SK-N-SH treated with all-trans-retinoic acid at 6 μM for 48 hours (cell line): ENCODE measurements around the gene CNNM2.

Experiments
- ATAC-seq: fragments of 200-7000 bp; cut with Tn5 transposase; 3 replicates; pipeline ENCODE4 v1.9.1; 2020; ENCODE audit warnings: mild to moderate bottlenecking, moderate library complexity
- ARNTL ChIP-seq: fragments of 450-650 bp; formaldehyde crosslinking; IDR thresholded peaks from 2 replicates; pipeline ENCODE4 v1.5.0; 2020; ENCODE audit warnings: low read depth, mild to moderate bottlenecking, moderate library complexity, borderline replicate concordance
- BACH2 ChIP-seq: fragments of 250-450 bp; sonication (Bioruptor Pico); IDR thresholded peaks from 2 replicates; pipeline ENCODE4 v1.9.0; 2021; ENCODE audit warnings: mild to moderate bottlenecking, borderline replicate concordance
- CREB5 ChIP-seq: fragments of 250-450 bp; sonication (Bioruptor Pico); IDR thresholded peaks from 2 replicates; pipeline ENCODE4 v1.5.1; 2020; ENCODE audit warnings: low read depth, mild to moderate bottlenecking, moderate library complexity
- CSRNP3 ChIP-seq: fragments of 250-450 bp; sonication (Bioruptor Pico); IDR thresholded peaks from 2 replicates; pipeline ENCODE4 v1.5.1; 2021; ENCODE audit warnings: mild to moderate bottlenecking, moderate library complexity
- ESRRG ChIP-seq: fragments of 250-450 bp; sonication (Bioruptor Pico); IDR thresholded peaks from 2 replicates; pipeline ENCODE4 v1.6.1; 2021; ENCODE audit warnings: mild to moderate bottlenecking
- OSR1 ChIP-seq: fragments of 250-450 bp; sonication (Bioruptor Pico); IDR thresholded peaks from 2 replicates; pipeline ENCODE4 v1.8.0; 2022; ENCODE audit warnings: moderate library complexity, mild to moderate bottlenecking, inconsistent platforms
- POU6F1 ChIP-seq: fragments of 250-450 bp; sonication (Bioruptor Pico); IDR thresholded peaks from 2 replicates; pipeline ENCODE4 v1.8.0; 2021; ENCODE audit warnings: low read depth, mild to moderate bottlenecking, moderate library complexity, borderline replicate concordance
- RARB ChIP-seq: fragments of 250-450 bp; sonication (Bioruptor Pico); IDR thresholded peaks from 2 replicates; pipeline ENCODE4 v1.8.0; 2021; ENCODE audit warnings: mild to moderate bottlenecking, moderate library complexity
- SNAI2 ChIP-seq: fragments of 250-450 bp; sonication (Bioruptor Pico); IDR thresholded peaks from 2 replicates; pipeline ENCODE4 v1.5.0; 2020; ENCODE audit warnings: mild to moderate bottlenecking, moderate library complexity
- TCF4 ChIP-seq: fragments of 250-450 bp; sonication (Bioruptor Pico); IDR thresholded peaks from 2 replicates; pipeline ENCODE4 v1.8.0; 2021; ENCODE audit warnings: mild to moderate bottlenecking, moderate library complexity, borderline replicate concordance
- ZFP3 ChIP-seq: fragments of 250-450 bp; sonication (Bioruptor Pico); IDR thresholded peaks from 2 replicates; pipeline ENCODE4 v1.5.0; 2020; ENCODE audit warnings: mild to moderate bottlenecking, moderate library complexity
- ZFP30 ChIP-seq: fragments of 450-650 bp; formaldehyde crosslinking; IDR thresholded peaks from 2 replicates; pipeline ENCODE4 v1.5.0; 2022; ENCODE audit warnings: mild to moderate bottlenecking, moderate library complexity
- ZNF70 ChIP-seq: fragments of 450-650 bp; formaldehyde crosslinking; IDR thresholded peaks from 2 replicates; pipeline ENCODE4 v1.5.0; 2020; ENCODE audit warnings: mild to moderate bottlenecking, moderate library complexity
- ZNF8 ChIP-seq: fragments of 450-650 bp; formaldehyde crosslinking; IDR thresholded peaks from 2 replicates; pipeline ENCODE4 v1.5.0; 2020; ENCODE audit warnings: mild to moderate bottlenecking, moderate library complexity
- TF ChIP-seq, protein P1 (sequence below): fragments of 250-450 bp; sonication (Bioruptor Pico); IDR thresholded peaks from 2 replicates; pipeline ENCODE4 v1.8.0; 2020; ENCODE audit warnings: mild to moderate bottlenecking, moderate library complexity, borderline replicate concordance
- TF ChIP-seq, protein P2 (sequence below): fragments of 250-450 bp; sonication (Bioruptor Pico); IDR thresholded peaks from 2 replicates; pipeline ENCODE4 v1.5.0; 2020; ENCODE audit warnings: mild to moderate bottlenecking, moderate library complexity

The CNNM2 gene

DNA sequence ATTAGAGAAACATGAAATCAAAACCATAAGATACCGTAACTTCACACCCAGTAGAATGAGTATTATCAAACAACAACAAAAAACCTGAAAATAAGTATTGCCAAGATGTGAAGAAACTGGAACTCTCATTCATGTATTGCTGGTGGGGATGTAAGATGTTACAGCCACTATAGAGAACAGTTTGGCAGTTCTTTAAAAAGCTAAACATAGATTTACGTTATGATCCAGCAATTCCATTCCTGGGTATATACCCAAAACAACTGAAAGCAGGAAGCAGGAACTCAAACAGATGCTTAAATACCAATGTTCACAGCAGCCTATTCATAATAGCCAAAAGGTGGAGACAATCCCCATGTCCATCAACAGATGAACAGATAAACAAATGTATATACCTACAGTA lies 202.5 kb downstream of the CNNM2 start (continued):
- TF ChIP-seq POU6F1 (CRISPR knock-in tag) (no peak), ZFP3 (CRISPR knock-in tag) (no peak)
- TF ChIP-seq, protein P1, sequence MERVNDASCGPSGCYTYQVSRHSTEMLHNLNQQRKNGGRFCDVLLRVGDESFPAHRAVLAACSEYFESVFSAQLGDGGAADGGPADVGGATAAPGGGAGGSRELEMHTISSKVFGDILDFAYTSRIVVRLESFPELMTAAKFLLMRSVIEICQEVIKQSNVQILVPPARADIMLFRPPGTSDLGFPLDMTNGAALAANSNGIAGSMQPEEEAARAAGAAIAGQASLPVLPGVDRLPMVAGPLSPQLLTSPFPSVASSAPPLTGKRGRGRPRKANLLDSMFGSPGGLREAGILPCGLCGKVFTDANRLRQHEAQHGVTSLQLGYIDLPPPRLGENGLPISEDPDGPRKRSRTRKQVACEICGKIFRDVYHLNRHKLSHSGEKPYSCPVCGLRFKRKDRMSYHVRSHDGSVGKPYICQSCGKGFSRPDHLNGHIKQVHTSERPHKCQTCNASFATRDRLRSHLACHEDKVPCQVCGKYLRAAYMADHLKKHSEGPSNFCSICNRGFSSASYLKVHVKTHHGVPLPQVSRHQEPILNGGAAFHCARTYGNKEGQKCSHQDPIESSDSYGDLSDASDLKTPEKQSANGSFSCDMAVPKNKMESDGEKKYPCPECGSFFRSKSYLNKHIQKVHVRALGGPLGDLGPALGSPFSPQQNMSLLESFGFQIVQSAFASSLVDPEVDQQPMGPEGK (CRISPR knock-in tag) = no peak
- TF ChIP-seq, all 23 proteins: peak for 0

DNA sequence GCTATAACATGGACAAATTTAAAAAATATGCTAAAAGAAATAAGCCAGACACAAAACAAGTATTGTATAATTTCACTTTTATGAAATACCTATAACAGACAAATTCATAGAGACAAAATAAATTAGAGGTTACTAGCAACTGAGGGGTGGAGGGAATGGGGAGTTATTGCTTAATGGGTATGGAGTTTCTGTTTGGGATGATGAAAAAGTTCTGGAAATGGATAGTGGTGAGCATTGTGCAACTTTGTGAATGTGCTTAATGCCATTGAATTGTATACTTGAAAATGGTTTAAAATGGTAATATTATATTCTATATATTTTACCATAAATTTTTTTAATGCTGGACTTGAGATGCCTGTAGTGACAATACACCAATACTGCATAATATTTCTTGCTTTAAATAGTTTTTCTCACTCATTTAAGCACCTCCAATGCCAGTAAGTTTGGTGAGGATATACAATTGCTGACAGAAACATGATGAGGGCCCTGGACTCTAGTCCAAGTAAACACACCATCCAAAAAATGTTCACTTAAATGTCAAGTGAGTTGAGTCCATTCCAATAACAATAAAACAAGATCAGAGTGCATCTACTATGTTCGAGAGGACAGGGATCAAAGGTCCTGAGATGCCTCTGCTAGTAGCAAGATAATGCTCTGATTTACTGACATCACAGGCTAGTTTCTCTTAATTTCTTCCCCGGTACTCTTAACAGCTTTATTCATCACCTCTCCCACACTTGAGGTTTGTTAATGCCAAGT lies 203.1 kb downstream of the CNNM2 start:
- ATAC-seq = no peak
- TF ChIP-seq CREB5 (no peak), ZFP30 (CRISPR knock-in tag) (no peak)

- TF ChIP-seq OSR1 (CRISPR knock-in tag) (no peak), ESRRG (CRISPR knock-in tag) (no peak), ZNF8 (CRISPR knock-in tag) (no peak), ZNF70 (CRISPR knock-in tag) (no peak), BACH2 (CRISPR knock-in tag) (no peak), CSRNP3 (no peak), RARB (CRISPR knock-in tag) (no peak), SNAI2 (CRISPR knock-in tag) (no peak), TCF4 (CRISPR knock-in tag) (no peak), ARNTL (CRISPR knock-in tag) (no peak)
- TF ChIP-seq, protein P1 (CRISPR knock-in tag) = no peak
- TF ChIP-seq, protein P2, sequence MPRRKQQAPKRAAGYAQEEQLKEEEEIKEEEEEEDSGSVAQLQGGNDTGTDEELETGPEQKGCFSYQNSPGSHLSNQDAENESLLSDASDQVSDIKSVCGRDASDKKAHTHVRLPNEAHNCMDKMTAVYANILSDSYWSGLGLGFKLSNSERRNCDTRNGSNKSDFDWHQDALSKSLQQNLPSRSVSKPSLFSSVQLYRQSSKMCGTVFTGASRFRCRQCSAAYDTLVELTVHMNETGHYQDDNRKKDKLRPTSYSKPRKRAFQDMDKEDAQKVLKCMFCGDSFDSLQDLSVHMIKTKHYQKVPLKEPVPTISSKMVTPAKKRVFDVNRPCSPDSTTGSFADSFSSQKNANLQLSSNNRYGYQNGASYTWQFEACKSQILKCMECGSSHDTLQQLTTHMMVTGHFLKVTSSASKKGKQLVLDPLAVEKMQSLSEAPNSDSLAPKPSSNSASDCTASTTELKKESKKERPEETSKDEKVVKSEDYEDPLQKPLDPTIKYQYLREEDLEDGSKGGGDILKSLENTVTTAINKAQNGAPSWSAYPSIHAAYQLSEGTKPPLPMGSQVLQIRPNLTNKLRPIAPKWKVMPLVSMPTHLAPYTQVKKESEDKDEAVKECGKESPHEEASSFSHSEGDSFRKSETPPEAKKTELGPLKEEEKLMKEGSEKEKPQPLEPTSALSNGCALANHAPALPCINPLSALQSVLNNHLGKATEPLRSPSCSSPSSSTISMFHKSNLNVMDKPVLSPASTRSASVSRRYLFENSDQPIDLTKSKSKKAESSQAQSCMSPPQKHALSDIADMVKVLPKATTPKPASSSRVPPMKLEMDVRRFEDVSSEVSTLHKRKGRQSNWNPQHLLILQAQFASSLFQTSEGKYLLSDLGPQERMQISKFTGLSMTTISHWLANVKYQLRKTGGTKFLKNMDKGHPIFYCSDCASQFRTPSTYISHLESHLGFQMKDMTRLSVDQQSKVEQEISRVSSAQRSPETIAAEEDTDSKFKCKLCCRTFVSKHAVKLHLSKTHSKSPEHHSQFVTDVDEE = no peak
- ATAC-seq = no peak
These were observed 205.4 kb downstream of the CNNM2 start for GRCh38 chr10:103123282-103124024.
